Liver (tissue), 9 donors: ENCODE results near the gene DYNLL2. TPM values are rescaled to one million over a fixed set of nuclear protein-coding genes. Genes with fewer than 3 reads are reported as not detected.

ENCODE experiments used
- DNase-seq: peaks from one replicate; pipeline ENCODE4 v3.0.0-alpha.2; 2017; ENCODE audit warnings: low spot score
- H3K27ac ChIP-seq, 2 donors: one replicate each; pipeline ENCODE4 v1.7.0; 2013; ENCODE audit warnings: inconsistent platforms in 2 of 2, low read length in 2 of 2, control low read depth in 1 of 2, low read depth in 1 of 2, mild to moderate bottlenecking in 1 of 2
- H3K27me3 ChIP-seq, 4 donors: one replicate each; pipeline versions ENCODE4 v1.6.1 to v1.7.0; 2013; ENCODE audit warnings: low read length in 3 of 4, inconsistent platforms in 1 of 4, mild to moderate bottlenecking in 1 of 4, moderate library complexity in 1 of 4; ENCODE audit not compliant: control insufficient read depth in 4 of 4, insufficient read depth in 4 of 4
- H3K36me3 ChIP-seq, 4 donors: one replicate each; pipeline versions ENCODE4 v1.6.1 to v1.7.0; 2013; ENCODE audit warnings: low read length in 3 of 4, mild to moderate bottlenecking in 3 of 4, low read depth in 1 of 4, moderate library complexity in 1 of 4; ENCODE audit not compliant: control insufficient read depth in 4 of 4, insufficient read depth in 3 of 4
- H3K4me1 ChIP-seq, 4 donors: one replicate each; pipeline versions ENCODE4 v1.6.1 to v1.7.0; 2013; ENCODE audit warnings: low read length in 3 of 4, mild to moderate bottlenecking in 3 of 4, moderate library complexity in 1 of 4; ENCODE audit not compliant: control insufficient read depth in 4 of 4, insufficient read depth in 4 of 4
- H3K4me3 ChIP-seq, 3 donors: one replicate each; pipeline versions ENCODE4 v1.6.1 to v1.7.0; 2013; ENCODE audit warnings: low read length in 3 of 3, control low read depth in 1 of 3, low read depth in 1 of 3, mild to moderate bottlenecking in 1 of 3
- H3K9ac ChIP-seq, 2 donors: one replicate each; pipeline ENCODE4 v1.7.0; 2013; ENCODE audit warnings: low read length in 2 of 2, mild to moderate bottlenecking in 2 of 2, moderate library complexity in 2 of 2, control low read depth in 1 of 2, low read depth in 1 of 2
- H3K9me3 ChIP-seq, 4 donors: one replicate each; pipeline versions ENCODE4 v1.6.1 to v1.7.0; 2013; ENCODE audit warnings: low read length in 3 of 4; ENCODE audit not compliant: control insufficient read depth in 4 of 4
- CTCF ChIP-seq: fragments of 150-350 bp; IDR thresholded peaks from 2 replicates; pipeline ENCODE4 v1.5.1; 2017; ENCODE audit warnings: improper control_type of control experiment, low read depth, low read length; ENCODE audit not compliant: missing input control
- EGR1 ChIP-seq, 2 donors: IDR thresholded peaks; 2 replicates each; pipeline ENCODE4 v1.6.1; 2016 to 2018; ENCODE audit warnings: antibody characterized with exemption in 2 of 2, low read depth in 2 of 2
- FOXA1 ChIP-seq: IDR thresholded peaks from 2 replicates; pipeline ENCODE4 v1.6.1; 2016; ENCODE audit warnings: antibody characterized with exemption
- GABPA ChIP-seq, 2 donors: IDR thresholded peaks in 1 of 2; conservative IDR thresholded peaks in 1 of 2; 2 replicates each; pipeline ENCODE4 v1.6.1; 2016; ENCODE audit warnings: antibody characterized with exemption in 2 of 2, mild to moderate bottlenecking in 1 of 2, moderate library complexity in 1 of 2
- HNF4A ChIP-seq, 2 donors: conservative IDR thresholded peaks; 2 replicates each; pipeline ENCODE4 v1.6.1; 2016; ENCODE audit warnings: antibody characterized with exemption in 2 of 2, mild to moderate bottlenecking in 2 of 2
- HNF4G ChIP-seq: IDR thresholded peaks from 2 replicates; pipeline ENCODE4 v1.6.1; 2016; ENCODE audit warnings: antibody characterized with exemption
- JUND ChIP-seq, 2 donors: IDR thresholded peaks; 2 replicates each; pipeline ENCODE4 v1.6.1; 2016; ENCODE audit warnings: antibody characterized with exemption in 2 of 2
- MAX ChIP-seq: IDR thresholded peaks from 2 replicates; pipeline ENCODE4 v1.6.1; 2016; ENCODE audit warnings: antibody characterized with exemption
- NR2F2 ChIP-seq: IDR thresholded peaks from 2 replicates; pipeline ENCODE4 v1.6.1; 2016; ENCODE audit warnings: antibody characterized with exemption
- RAD21 ChIP-seq, 2 donors: IDR thresholded peaks; 2 replicates each; pipeline ENCODE4 v1.6.1; 2016; ENCODE audit warnings: antibody characterized with exemption in 2 of 2, mild to moderate bottlenecking in 2 of 2
- REST ChIP-seq: IDR thresholded peaks from 2 replicates; pipeline ENCODE4 v1.6.1; 2016; ENCODE audit warnings: antibody characterized with exemption, mild to moderate bottlenecking
- RXRA ChIP-seq, 2 donors: IDR thresholded peaks; 2 replicates each; pipeline ENCODE4 v1.6.1; 2017 to 2018; ENCODE audit warnings: antibody characterized with exemption in 2 of 2, mild to moderate bottlenecking in 1 of 2
- TAF1 ChIP-seq: conservative IDR thresholded peaks from 2 replicates; pipeline ENCODE4 v1.6.1; 2016; ENCODE audit warnings: antibody characterized with exemption, mild to moderate bottlenecking
- YY1 ChIP-seq: IDR thresholded peaks from 2 replicates; pipeline ENCODE4 v1.6.1; 2016; ENCODE audit warnings: antibody characterized with exemption, mild to moderate bottlenecking
- ZBTB33 ChIP-seq: IDR thresholded peaks from 2 replicates; pipeline ENCODE4 v1.6.1; 2016; ENCODE audit warnings: antibody characterized with exemption
- WGBS: extraction: QIAGEN DNeasy Blood & Tissue Kit; methylation state at CpG from one replicate; pipeline ENCODE4 v1.1.7; 2013; 5-methylcytosine and 5-hydroxymethylcytosine counted together
- polyA plus RNA-seq, 2 donors: library from polyadenylated mRNA; stranded (reverse) in 1 of 2; unstranded in 1 of 2; fragments of 200-250 nt in 1 of 2; fragments of >200 nt in 1 of 2; fragmentation: Nextera tagmentation in 1 of 2; extraction: Ambion mirVana in 1 of 2; gene quantifications; one replicate each; pipeline versions ENCODE4 v1.2.1 to v1.2.3, GENCODE V29; 2013 to 2015
- total RNA-seq, 2 donors: library from RNA; depleted of rRNA; stranded (reverse); fragments of >200 nt; gene quantifications; one replicate each; pipeline ENCODE4 v1.2.3, GENCODE V29; 2014
- donor health status: healthy.
- donor health status: healthy.
- donor health status: healthy.
- donor health status: healthy.
- donor health status: healthy.

DYNLL2 gene
- total and polyA plus RNA-seq, 4 donors = 3.2 to 22.1 (median 14.1) TPM

DNA sequence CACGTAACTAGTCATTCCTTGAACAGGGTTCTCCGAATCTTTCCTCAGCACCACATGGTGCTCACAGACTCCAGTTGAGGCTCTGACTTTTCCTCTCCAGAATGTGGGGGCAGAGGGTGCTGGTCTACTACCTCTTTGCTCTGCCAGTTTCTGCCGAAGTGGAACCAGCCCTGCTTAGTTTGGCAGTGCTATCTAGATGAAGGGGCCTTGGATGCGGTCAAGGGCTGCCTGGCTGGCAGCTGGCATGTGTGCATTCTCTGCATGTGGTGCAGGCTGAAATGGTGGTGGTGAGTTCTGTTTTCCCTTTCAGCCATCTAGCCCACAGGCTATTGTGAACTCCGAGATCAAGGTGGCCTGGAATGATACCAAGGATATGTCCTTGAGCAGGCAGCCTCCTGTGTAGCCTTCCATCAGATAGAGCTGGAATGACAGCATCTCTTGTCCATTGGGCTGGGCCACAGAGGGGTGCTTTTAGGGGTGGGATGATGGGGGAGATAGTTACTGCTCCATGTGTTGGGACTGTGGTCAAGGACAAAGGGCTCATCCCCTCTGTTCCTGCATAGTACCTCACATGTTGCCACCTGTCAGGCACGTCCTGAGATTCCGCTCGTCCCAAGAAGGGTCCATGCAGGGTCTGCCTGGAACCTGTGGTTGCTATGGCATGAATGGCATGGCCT lies 2.0 kb downstream of the DYNLL2 start:
- Histone ChIP-seq H3K27ac (peak overlapping the region; percentile 94 to 95), H3K9ac (peak overlapping the region in 1 of 2 donors; percentile 56), H3K27me3 (no peaks in the 10 kb centered on the region), H3K4me1 (peaks cover 4 to 37% (median 27%) of the 10 kb centered on the region in 4 donors), H3K9me3 (no peaks in the 10 kb centered on the region), H3K4me3 (peak overlapping the region; percentile 79 to 97 (median 83)), H3K36me3 (peaks cover 2 to 33% (median 22%) of the 10 kb centered on the region in 4 donors)
- TF ChIP-seq RXRA (IDR thresholded peaks at IDR 0.05) (no peak), ZBTB33 (no peak), HNF4A (conservative IDR thresholded peaks at IDR 0.05) (no peak), GABPA (IDR thresholded peaks at IDR 0.05 in 1 of 2, conservative IDR thresholded peaks at IDR 0.05 in 1 of 2) (no peak), EGR1 (IDR thresholded peaks at IDR 0.05; ENCODE audit: low read depth in 2 of 2) (no peak), MAX (no peak), REST (no peak), HNF4G (no peak), RAD21 (IDR thresholded peaks at IDR 0.05) (no peak), NR2F2 (no peak), TAF1 (no peak), JUND (IDR thresholded peaks at IDR 0.05) (no peak), FOXA1 (no peak), YY1 (no peak), CTCF (no peak)
- no peak for DNase-seq
- WGBS = 66% methylated on average over 8 of the region's 8 CpGs

GRCh38 chr17:58086953-58087352 lies 3.7 kb downstream of the DYNLL2 start:
- DNase-seq = no peak
- TF ChIP-seq FOXA1 = no peak
- TF ChIP-seq YY1 = no peak
- H3K27ac ChIP-seq = no peak overlapping the region
- H3K4me3 ChIP-seq = no peak overlapping the region
- H3K4me1 ChIP-seq = peaks cover 4 to 37% (median 27%) of the 10 kb centered on the region in 4 donors
- no peaks in the 10 kb centered on the region for H3K9me3 ChIP-seq
- 79% methylated on average over 8 of the region's 8 CpGs for WGBS
- no peak overlapping the region for H3K9ac ChIP-seq
- no peaks in the 10 kb centered on the region for H3K27me3 ChIP-seq
- peaks cover 6 to 49% (median 36%) of the 10 kb centered on the region in 4 donors for H3K36me3 ChIP-seq
